SJSA1 (cell line): ENCODE results near the gene COA5. TPM values are rescaled to one million over a fixed set of nuclear protein-coding genes. Genes with fewer than 3 reads are reported as not detected.
A peak's percentile ranks its signal among the peaks of the same experiment; 100 is the strongest.

Experiments used
- DNase-seq, 2 experiments: peaks; one replicate each; pipeline ENCODE4 v3.0.0-alpha.2; 2015 to 2020; ENCODE audit warnings: low spot score in 2 of 2, low read depth in 1 of 2
- H3K27ac ChIP-seq: fragments of 250-450 bp; sonication (Bioruptor Pico); 2 replicates; pipeline ENCODE4 v1.5.1; 2020; ENCODE audit warnings: mild to moderate bottlenecking, moderate library complexity
- H3K27me3 ChIP-seq: fragments of 250-450 bp; sonication (Bioruptor Pico); replicated peaks from 2 replicates; pipeline ENCODE4 v1.5.1; 2020; ENCODE audit warnings: mild to moderate bottlenecking, moderate library complexity
- H3K36me3 ChIP-seq: fragments of 250-450 bp; sonication (Bioruptor Pico); 2 replicates; pipeline ENCODE4 v1.5.1; 2020; ENCODE audit warnings: mild to moderate bottlenecking
- H3K4me1 ChIP-seq: fragments of 250-450 bp; sonication (Bioruptor Pico); replicated peaks from 2 replicates; pipeline ENCODE4 v1.6.1; 2021; ENCODE audit warnings: mild to moderate bottlenecking
- H3K4me3 ChIP-seq: fragments of 250-450 bp; sonication (Bioruptor Pico); 2 replicates; pipeline ENCODE4 v1.5.1; 2020; ENCODE audit warnings: mild to moderate bottlenecking
- H3K9me3 ChIP-seq: fragments of 250-450 bp; sonication (Bioruptor Pico); replicated peaks from 2 replicates; pipeline ENCODE4 v1.5.1; 2020; ENCODE audit warnings: mild to moderate bottlenecking
- total RNA-seq: library from RNA; depleted of rRNA; stranded (reverse); fragments of >200 nt; shearing (Covaris generic); gene quantifications from 2 replicates; pipeline ENCODE4 v1.2.3, GENCODE V29; 2014

COA5 gene
- total RNA-seq, 1 experiment from 2014 or later = 36.4 TPM

DNA sequence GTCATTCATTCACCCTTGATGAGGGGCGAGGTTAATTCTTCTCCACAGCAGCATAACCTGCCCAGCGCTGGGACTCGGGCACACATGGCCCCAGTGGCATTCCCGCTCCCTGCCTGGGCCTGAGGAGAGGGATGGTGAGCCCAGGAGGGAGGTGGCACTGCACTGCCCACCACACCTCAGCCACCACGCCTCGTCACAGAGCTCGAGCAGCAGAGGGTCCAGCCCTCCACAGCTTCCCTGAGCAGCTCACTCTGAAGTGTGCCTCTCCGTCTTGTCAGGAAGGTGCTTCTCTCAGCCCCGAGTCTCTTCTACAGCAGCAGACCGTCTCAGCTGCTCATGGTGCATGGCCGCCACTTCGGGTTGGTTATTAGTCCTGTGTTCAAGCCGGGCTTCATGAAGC lies 34.9 kb downstream of the COA5 start:
- H3K4me1 ChIP-seq = no peaks in the 10 kb centered on the region
- no peak overlapping the region for H3K27ac ChIP-seq
- no peaks in the 10 kb centered on the region; the same call in 1 of the 2 replicates for H3K9me3 ChIP-seq
- H3K27me3 ChIP-seq = no peaks in the 10 kb centered on the region
- peak in 1 of 2 experiments; percentile 33 for DNase-seq
- H3K4me3 ChIP-seq = no peak overlapping the region
- H3K36me3 ChIP-seq = peaks cover 14% of the 10 kb centered on the region; the same call in 1 of the 2 replicates

DNA sequence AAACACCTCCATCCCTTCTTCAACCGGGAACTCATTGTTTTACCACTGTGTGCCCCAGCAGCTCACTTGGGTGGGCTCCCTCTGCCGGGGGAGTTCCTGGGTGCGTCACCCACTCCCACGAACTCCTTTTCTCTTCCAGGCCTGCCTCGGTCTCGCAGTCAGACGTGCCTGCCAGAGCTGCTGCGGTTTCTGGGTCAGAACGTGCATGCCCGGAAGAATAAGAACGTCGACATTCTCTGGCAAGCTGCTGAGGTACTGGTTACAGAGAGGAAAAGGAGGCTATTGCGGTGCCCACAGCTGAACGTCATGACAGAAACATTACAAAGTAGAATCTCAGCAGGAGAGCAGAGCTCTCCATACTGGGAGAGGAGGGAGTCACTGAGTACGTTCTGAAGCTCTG lies 35.6 kb downstream of the COA5 start:
- no peaks in the 10 kb centered on the region; the same call in 1 of the 2 replicates for H3K9me3 ChIP-seq
- DNase-seq = no peak
- no peaks in the 10 kb centered on the region for H3K27me3 ChIP-seq
- no peak overlapping the region for H3K4me3 ChIP-seq
- H3K4me1 ChIP-seq = no peaks in the 10 kb centered on the region
- peaks cover 18% of the 10 kb centered on the region; the same call in 1 of the 2 replicates for H3K36me3 ChIP-seq
- H3K27ac ChIP-seq = no peak overlapping the region

DNA sequence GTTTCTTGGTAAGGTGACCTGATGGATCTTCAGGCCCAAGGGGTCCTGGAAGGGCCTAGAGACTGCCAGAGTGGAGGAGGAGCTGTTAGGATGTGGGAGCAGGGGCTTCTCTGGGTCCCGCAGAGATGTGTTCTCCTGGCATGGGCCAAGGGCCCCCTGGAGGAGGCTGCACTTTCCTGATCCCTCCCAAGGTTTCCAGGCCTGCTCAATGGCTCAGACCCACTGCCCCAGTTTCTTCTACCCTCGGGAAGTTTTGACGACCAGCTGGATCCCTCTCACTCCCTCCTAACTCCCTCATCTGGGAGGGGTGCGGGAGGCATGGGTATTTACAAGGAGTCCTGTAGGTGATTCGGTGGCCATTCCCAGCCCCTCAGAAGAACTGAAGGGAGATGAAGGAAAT lies 36.1 kb downstream of the COA5 start:
- Histone ChIP-seq H3K27me3 (no peaks in the 10 kb centered on the region), H3K27ac (no peak overlapping the region), H3K36me3 (peaks cover 18% of the 10 kb centered on the region; the same call in 1 of the 2 replicates), H3K4me3 (no peak overlapping the region), H3K9me3 (no peaks in the 10 kb centered on the region; the same call in 1 of the 2 replicates), H3K4me1 (no peaks in the 10 kb centered on the region)
- DNase-seq = no peak

DNA sequence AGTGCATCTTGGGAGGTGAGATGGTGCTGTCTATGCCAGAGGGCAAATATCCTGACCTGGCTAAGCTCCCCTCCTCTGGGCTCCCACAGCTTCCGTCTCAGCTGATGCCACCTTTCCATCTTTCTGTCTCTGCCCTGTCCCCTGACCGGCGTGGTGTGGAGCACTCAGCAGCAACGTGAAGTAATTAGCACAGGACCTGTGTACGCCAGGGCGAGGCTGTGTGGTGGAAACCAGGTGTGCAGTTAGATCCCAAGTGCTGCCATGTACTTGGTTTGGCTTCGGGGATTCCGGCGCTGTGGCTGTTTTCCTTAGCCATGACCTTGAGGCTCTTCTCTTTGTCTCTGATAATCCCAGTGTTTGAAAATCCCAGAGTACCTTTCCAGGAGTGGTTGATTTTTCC lies 36.5 kb downstream of the COA5 start:
- Histone ChIP-seq H3K9me3 (no peaks in the 10 kb centered on the region; the same call in 1 of the 2 replicates), H3K36me3 (peaks cover 18% of the 10 kb centered on the region; the same call in 1 of the 2 replicates), H3K27me3 (no peaks in the 10 kb centered on the region), H3K4me1 (no peaks in the 10 kb centered on the region), H3K27ac (no peak overlapping the region), H3K4me3 (no peak overlapping the region)
- no peak for DNase-seq

DNA sequence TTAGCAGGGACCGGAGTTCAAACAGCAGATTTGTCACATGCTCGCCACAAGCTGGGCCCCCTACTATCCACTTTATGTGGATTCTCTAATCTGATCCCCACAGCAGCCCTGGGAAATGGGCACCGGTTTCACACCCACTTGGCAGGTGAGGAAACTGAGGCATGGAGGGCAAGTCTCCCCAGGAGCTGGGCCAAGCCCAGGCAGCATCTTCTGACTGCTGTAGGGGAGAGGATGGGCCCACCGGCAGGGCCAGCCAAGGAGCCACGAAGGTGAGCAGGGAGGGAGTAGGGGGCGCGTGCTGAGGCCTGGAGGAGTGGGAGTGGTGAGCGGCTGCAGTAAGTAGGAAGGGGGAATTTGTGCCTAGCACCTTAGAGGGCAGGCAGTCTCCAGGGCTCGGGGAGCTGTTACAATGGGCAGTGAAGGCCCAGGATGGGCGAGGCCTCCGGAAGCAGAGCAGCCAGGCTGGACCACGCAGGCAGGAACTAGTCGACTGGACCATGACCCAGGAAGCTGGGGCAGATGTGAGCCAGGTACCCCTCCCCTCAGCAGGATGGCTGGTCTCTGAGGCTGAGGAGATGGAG lies 37.1 kb downstream of the COA5 start:
- no peak overlapping the region for H3K4me3 ChIP-seq
- DNase-seq = no peak
- no peak overlapping the region for H3K27ac ChIP-seq
- H3K36me3 ChIP-seq = peaks cover 21% of the 10 kb centered on the region
- H3K4me1 ChIP-seq = no peaks in the 10 kb centered on the region
- no peaks in the 10 kb centered on the region for H3K27me3 ChIP-seq
- H3K9me3 ChIP-seq = no peaks in the 10 kb centered on the region; the same call in 1 of the 2 replicates

DNA sequence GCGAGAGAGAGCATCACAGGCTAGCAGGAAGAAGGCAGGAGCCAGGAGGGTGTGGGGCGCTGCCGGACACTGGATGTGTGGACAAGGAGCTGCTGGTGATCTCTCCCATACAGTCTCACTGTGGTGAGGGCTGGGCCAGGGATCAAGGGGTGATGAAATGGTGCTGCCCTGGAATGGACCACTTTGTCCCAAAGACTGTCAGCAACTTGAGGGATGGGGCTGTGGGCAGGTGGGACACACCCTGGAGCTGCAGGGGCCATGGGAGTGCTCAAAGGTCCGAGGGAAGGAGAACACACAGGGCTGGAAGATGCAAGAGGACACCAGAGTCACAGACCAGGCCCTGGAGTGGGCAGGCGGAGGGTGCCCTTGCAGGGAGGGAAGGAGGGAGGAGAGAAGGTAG lies 38.0 kb downstream of the COA5 start:
- H3K4me3 ChIP-seq = no peak overlapping the region
- H3K36me3 ChIP-seq = peaks cover 24% of the 10 kb centered on the region
- no peaks in the 10 kb centered on the region for H3K4me1 ChIP-seq
- H3K9me3 ChIP-seq = no peaks in the 10 kb centered on the region; the same call in 1 of the 2 replicates
- H3K27me3 ChIP-seq = no peaks in the 10 kb centered on the region
- no peak overlapping the region for H3K27ac ChIP-seq
- DNase-seq = no peak

DNA sequence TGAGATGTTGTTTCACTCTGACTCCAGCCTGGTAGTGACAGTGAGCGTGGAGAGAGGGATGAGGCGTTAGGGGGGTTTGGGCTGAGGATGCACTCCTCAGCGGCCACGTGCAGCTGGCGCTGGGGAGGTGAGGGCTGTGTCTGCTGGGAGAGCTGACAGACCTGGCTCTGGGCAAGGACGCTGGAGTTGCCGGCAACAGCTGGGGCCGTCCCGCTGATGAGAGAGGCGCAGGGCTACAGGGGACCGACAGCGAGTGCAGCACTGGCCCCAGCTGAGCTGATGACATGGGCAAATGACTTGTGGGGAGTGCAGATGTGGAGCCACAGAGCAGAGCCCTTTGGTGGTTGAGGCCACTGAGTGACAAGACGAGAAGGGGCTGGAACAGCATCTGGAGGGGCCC lies 38.4 kb downstream of the COA5 start:
- Histone ChIP-seq H3K9me3 (no peaks in the 10 kb centered on the region; the same call in 1 of the 2 replicates), H3K4me3 (no peak overlapping the region), H3K27me3 (no peaks in the 10 kb centered on the region), H3K4me1 (no peaks in the 10 kb centered on the region), H3K27ac (no peak overlapping the region), H3K36me3 (peaks cover 26% of the 10 kb centered on the region)
- DNase-seq = no peak

DNA sequence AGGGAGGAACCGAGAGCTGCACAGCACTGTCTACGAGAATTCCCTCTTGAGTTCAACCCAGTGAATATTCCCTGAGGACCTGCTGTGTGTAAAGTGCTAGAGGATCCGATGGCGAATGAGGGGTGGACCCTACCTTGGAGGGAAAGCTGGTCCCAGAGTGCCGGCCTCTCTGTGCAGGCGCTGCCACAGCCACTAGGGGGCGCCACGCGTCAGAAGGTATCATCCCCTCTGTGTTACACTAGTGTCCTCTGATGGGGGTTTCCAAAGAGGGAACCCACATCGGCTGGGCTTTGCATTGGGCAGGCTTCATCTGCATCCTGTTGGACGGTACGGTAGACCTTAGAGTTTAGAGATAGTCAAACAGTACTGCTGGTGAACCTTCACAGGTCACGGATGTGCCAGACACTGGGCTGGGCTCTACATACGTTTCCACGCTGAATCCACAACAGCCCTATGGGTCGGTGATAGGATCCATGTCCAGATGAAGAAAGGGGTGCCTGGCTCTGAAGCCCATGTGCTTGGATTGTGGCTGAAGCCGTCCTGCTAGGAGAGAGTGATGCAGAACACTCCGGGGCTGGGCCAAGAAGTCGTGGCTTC lies 39.0 kb downstream of the COA5 start:
- H3K4me3 ChIP-seq = no peak overlapping the region
- H3K4me1 ChIP-seq = no peaks in the 10 kb centered on the region
- H3K36me3 ChIP-seq = peaks cover 26% of the 10 kb centered on the region
- no peaks in the 10 kb centered on the region; the same call in 1 of the 2 replicates for H3K9me3 ChIP-seq
- peak in 1 of 2 experiments; percentile 12 for DNase-seq
- no peak overlapping the region for H3K27ac ChIP-seq
- H3K27me3 ChIP-seq = no peaks in the 10 kb centered on the region

DNA sequence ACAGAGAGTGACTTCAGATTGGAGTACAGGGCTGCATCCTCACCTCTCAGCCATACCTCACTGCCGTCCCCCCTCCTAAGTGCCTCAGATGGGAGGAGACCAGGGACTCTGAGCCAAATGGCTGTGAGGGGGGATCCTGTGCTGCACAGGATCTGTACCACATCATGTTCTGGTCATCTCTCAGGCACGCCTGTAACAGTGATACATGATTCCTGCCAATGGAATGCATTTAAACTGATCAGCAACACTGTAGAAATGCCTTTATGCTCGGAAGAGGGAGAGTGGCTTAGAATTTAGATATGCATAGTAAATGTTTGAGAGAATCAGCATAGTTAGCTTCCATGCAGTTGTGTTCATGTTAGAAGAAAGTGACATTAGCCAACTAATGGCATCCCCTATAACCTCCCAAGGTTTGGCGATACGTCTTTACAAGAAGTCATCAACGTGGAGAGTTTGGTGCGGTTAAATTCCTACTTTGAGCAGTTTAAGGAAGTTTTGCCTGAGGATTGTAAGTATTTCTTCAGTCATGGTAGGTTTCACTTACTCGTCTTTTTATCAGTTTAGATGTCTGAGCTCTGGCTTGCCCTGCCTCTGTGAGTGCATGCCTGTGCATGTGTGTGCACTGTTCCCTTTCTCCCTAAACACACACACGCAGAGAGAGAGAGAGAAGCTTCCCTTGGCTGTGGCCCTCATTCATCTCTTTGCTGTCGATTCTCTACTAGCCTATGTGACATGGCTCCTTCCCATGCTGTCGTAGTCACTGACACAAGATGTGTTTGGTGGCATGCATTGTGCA lies 40.0 kb downstream of the COA5 start:
- Histone ChIP-seq H3K27ac (no peak overlapping the region), H3K9me3 (no peaks in the 10 kb centered on the region), H3K4me1 (no peaks in the 10 kb centered on the region), H3K27me3 (no peaks in the 10 kb centered on the region), H3K4me3 (no peak overlapping the region), H3K36me3 (peaks cover 29% of the 10 kb centered on the region)
- DNase-seq = no peak

DNA sequence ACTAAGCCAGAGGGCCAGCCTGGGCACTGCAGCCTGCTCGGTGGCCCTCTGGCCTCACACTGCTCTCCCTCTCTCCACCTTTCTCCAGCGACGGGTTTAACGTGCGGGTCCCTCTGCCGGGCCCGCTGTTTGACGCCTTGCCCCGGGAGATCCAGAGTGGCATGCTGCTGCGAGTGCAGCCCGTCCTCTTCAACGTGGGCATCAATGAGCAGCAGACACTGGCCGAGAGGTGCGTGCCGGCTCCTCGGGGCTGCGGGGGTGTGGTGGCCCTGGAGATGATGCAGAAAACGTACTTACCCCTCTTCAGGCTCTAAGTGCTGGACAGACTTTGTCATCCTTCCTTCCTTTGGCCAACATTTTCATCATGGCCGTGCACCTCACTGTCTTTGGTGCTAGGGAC lies 42.4 kb downstream of the COA5 start:
- H3K9me3 ChIP-seq = no peaks in the 10 kb centered on the region
- no peak overlapping the region for H3K27ac ChIP-seq
- no peak overlapping the region for H3K4me3 ChIP-seq
- H3K36me3 ChIP-seq = peaks cover 30% of the 10 kb centered on the region
- no peaks in the 10 kb centered on the region for H3K27me3 ChIP-seq
- DNase-seq = no peak
- no peaks in the 10 kb centered on the region for H3K4me1 ChIP-seq

DNA sequence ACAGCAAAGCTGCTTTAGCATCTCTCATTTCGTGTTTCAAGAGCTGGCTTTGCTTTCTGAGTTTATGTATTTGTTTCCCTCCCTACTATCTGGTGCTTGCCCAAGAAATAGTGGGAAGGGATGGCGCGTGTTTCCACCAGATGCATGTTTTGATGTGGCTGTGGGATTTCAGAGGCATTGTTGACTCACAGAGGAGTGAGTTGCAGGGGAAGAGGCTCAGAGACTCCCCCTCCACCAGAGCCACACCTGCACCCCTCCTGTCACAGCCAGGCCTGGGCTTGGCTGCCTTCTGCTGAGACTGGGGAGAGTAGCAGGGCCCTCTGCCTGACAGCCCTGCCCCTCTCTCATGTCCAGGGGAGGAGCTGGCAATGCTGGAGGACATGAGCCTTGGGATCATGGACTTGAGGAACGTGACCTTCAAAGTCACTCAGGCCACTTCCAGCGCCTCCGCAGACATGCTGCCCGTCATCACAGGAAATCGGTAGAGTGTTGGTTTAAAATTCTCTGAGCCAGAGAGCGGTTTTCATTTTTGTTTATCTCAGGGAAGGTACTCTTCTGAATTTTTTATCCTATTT lies 42.9 kb downstream of the COA5 start:
- Histone ChIP-seq H3K36me3 (peaks cover 30% of the 10 kb centered on the region), H3K4me1 (no peaks in the 10 kb centered on the region), H3K27me3 (no peaks in the 10 kb centered on the region), H3K4me3 (no peak overlapping the region), H3K9me3 (no peaks in the 10 kb centered on the region), H3K27ac (no peak overlapping the region)
- DNase-seq = no peak

DNA sequence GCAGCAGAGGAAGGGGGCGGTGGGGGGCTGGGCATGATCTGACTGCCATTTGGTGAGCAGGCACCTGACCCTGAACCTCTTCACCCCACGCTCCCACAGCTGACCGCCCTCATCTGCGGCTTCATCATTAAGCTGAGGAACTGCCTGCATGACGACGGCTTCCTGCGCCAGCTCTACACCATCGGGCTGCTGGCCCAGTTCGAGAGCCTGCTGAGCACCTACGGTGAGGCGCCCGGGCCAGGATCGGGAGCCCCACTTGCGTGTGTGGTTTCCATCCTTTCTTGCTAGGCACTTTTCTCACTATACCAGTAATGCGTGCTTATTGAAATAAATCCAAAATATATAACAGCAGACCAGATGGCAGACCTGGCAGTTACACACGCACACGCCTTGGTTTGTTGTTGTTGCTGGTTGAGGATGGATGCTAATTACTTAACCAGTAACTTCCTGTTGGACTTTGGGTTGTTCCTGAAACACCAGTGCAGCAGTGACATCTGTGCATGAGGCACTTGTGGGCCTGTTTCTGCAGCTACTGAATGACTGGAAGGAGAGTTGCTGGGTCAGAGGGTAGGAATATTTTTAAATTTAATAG lies 43.7 kb downstream of the COA5 start:
- no peak for DNase-seq
- H3K27me3 ChIP-seq = no peaks in the 10 kb centered on the region
- no peaks in the 10 kb centered on the region; the same call in 1 of the 2 replicates for H3K4me1 ChIP-seq
- H3K4me3 ChIP-seq = no peak overlapping the region
- H3K9me3 ChIP-seq = no peaks in the 10 kb centered on the region
- no peak overlapping the region for H3K27ac ChIP-seq
- peaks cover 30% of the 10 kb centered on the region for H3K36me3 ChIP-seq

DNA sequence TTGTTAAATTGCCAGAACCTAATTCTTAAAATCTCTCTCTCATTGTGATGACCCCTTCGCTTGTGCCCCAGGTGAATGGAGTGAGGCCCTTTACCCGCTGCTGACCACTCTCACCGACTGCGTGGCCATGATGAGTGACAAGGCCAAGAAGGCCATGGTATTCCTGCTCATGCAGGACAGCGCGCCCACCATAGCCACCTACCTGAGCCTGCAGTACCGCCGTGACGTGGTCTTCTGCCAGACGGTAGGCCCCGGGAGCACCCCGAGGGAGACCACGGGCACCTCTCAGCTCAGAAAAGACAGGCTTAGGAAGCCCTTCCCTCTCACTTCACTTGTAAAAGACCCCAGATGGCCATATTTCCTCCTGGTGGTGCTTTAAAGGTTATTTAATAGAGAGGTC lies 44.9 kb downstream of the COA5 start:
- H3K36me3 ChIP-seq = peaks cover 27% of the 10 kb centered on the region
- H3K27ac ChIP-seq = no peak overlapping the region
- H3K4me1 ChIP-seq = no peaks in the 10 kb centered on the region; the same call in 1 of the 2 replicates
- no peaks in the 10 kb centered on the region for H3K27me3 ChIP-seq
- H3K4me3 ChIP-seq = no peak overlapping the region
- H3K9me3 ChIP-seq = no peaks in the 10 kb centered on the region
- no peak for DNase-seq
